IMR-90 (cell line): Measurements from ENCODE around the gene ABCB9. TPM values are rescaled to one million over a fixed set of nuclear protein-coding genes. Genes with fewer than 3 reads are reported as not detected.

ENCODE experiments used
- polyA plus RNA-seq, 3 experiments: library from polyadenylated mRNA; depleted of rRNA; stranded (reverse); fragments of >200 nt; gene quantifications; 2 replicates each; pipeline ENCODE4 v1.2.3, GENCODE V29; 2012; ENCODE audit warnings: low replicate concordance in 1 of 3
- total RNA-seq: library from RNA; depleted of rRNA; stranded (reverse); fragments of >200 nt; gene quantifications from 2 replicates; pipeline ENCODE4 v1.2.3, GENCODE V29; 2012
- TF ChIP-seq, protein P1 (sequence below): conservative IDR thresholded peaks from 2 replicates; pipeline ENCODE4 v1.5.1; 2012; ENCODE audit warnings: mild to moderate bottlenecking, low read depth, low read length, improper control_type of control experiment

ABCB9 gene
- total and polyA plus RNA-seq, 2 of the 4 experiments (the other 2 are of a cell fraction), result 5.6 to 8.3 TPM

DNA sequence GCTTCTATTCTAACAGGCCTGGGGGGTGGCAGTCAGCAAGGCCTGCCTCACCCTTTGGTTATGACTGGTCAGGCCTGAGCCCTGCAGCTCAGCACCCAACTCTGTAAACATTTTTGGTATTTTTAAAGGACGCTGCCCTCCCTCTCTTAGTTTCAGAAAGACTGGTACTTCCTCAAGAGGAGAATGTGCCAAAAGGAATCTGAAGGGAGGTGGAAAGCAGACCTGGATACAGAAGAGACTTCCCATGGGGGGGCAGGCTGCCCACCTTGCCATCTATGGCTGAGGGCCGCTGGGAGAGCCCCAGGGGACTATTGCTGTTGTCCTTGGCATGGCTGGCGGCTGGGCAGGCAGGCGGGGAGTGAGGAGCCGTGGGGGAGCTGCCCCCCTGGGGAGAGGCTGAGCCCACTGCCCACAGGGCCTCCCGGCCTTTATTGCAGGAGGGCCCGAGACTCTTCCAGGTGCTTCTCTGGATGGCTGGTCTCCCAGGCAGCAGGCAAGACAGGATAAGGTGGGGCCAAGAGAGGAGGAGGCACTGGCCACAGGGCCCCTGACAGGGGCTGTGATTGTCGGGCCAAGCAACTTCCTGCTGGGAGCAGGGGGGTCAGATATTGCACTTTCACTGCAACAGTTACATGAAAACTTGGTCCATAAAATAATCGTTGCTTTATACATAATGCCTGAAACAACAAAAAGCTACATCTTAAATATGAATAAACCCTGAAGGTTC is 17.7 kb upstream of the ABCB9 start (continued):
- TF ChIP-seq, protein P1, sequence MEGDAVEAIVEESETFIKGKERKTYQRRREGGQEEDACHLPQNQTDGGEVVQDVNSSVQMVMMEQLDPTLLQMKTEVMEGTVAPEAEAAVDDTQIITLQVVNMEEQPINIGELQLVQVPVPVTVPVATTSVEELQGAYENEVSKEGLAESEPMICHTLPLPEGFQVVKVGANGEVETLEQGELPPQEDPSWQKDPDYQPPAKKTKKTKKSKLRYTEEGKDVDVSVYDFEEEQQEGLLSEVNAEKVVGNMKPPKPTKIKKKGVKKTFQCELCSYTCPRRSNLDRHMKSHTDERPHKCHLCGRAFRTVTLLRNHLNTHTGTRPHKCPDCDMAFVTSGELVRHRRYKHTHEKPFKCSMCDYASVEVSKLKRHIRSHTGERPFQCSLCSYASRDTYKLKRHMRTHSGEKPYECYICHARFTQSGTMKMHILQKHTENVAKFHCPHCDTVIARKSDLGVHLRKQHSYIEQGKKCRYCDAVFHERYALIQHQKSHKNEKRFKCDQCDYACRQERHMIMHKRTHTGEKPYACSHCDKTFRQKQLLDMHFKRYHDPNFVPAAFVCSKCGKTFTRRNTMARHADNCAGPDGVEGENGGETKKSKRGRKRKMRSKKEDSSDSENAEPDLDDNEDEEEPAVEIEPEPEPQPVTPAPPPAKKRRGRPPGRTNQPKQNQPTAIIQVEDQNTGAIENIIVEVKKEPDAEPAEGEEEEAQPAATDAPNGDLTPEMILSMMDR, result no peak
